Stimulated activated CD8-positive, alpha-beta memory T cell treated with anti-CD3 and anti-CD28 coated beads, Interleukin-7, amount 100 ng/mL, for 48 hours (primary cell): ENCODE measurements around the gene ING1.
A peak's percentile ranks its signal among the peaks of the same experiment; 100 is the strongest.
"Not testable (repeated sequence)": the region's sequence is repeated elsewhere in the genome, so short reads cannot be mapped to it uniquely, and the experiment has no call there.

Experiments
- DNase-seq, 2 donors: peaks; one replicate each; pipeline ENCODE4 v3.0.0-alpha.2; 2020; ENCODE audit warnings: low read depth in 1 of 2; ENCODE audit errors: extremely low read depth in 1 of 2

ING1 gene

GRCh38 chr13:110690516-110690915 lies 23.0 kb upstream of the ING1 start:
- DNase-seq = no peak

GRCh38 chr13:110695774-110696173 lies 17.7 kb upstream of the ING1 start:
- DNase-seq = not testable (repeated sequence)

GRCh38 chr13:110696776-110697175 lies 16.7 kb upstream of the ING1 start:
- no peak for DNase-seq

GRCh38 chr13:110697842-110698241 lies 15.7 kb upstream of the ING1 start:
- DNase-seq = no peak

GRCh38 chr13:110698689-110699088 lies 14.8 kb upstream of the ING1 start:
- DNase-seq = no peak

- DNase-seq = no peak
Measured at GRCh38 chr13:110699148-110700145, 14.1 kb upstream of the ING1 start.

- no peak for DNase-seq
Measured at GRCh38 chr13:110700186-110700585, 13.3 kb upstream of the ING1 start.

- no peak for DNase-seq
Measured at GRCh38 chr13:110700641-110701040, 12.9 kb upstream of the ING1 start.

GRCh38 chr13:110701061-110701460 lies 12.4 kb upstream of the ING1 start:
- DNase-seq = not testable (repeated sequence)

GRCh38 chr13:110702089-110702488 lies 11.4 kb upstream of the ING1 start:
- no peak for DNase-seq

GRCh38 chr13:110702591-110703526 lies 10.6 kb upstream of the ING1 start:
- DNase-seq = no peak

GRCh38 chr13:110705356-110705825 lies 8.1 kb upstream of the ING1 start:
- no peak for DNase-seq

- DNase-seq = peak; percentile 89 to 93
Measured at GRCh38 chr13:110705826-110706569, 7.5 kb upstream of the ING1 start, which contains the start of gene CARS2. Gene CARS2, minus strand, starts transcription at chr13:110706116. Its CDS starts 23 bp downstream, at chr13:110706093.

GRCh38 chr13:110706570-110707372 lies 6.7 kb upstream of the ING1 start:
- DNase-seq = no peak

- DNase-seq = peak; percentile 70 to 81
Measured at GRCh38 chr13:110712081-110712848, 1.2 kb upstream of the ING1 start.

GRCh38 chr13:110712849-110713641 lies 455 bp upstream of the ING1 start:
- peak; percentile 99 for DNase-seq

GRCh38 chr13:110713981-110714796 lies 689 bp downstream of the ING1 start:
- peak; percentile 31 to 45 for DNase-seq
